Vagina (tissue), 2 donors: Measurements from ENCODE around the gene GADL1.

Experiments used
- CTCF ChIP-seq, 3 experiments: fragments of 450-650 bp in 2 of 3; fragments of 200-600 bp in 1 of 3; sonication (generic) in 1 of 3; IDR thresholded peaks; one replicate each; pipeline ENCODE4 v1.5.1; 2017 to 2019; ENCODE audit warnings: antibody characterized with exemption in 3 of 3, mild to moderate bottlenecking in 2 of 3, moderate library complexity in 2 of 3
- POLR2A ChIP-seq, 2 donors: fragments of 450-650 bp; IDR thresholded peaks; one replicate each; pipeline ENCODE4 v1.6.1; 2017; ENCODE audit warnings: antibody characterized with exemption in 2 of 2, mild to moderate bottlenecking in 2 of 2, moderate library complexity in 2 of 2
- POLR2AphosphoS5 ChIP-seq, 2 donors: sonication (generic); formaldehyde crosslinking; IDR thresholded peaks; one replicate each; pipeline ENCODE4 v1.9.0; 2017; ENCODE audit warnings: antibody characterized with exemption in 2 of 2, mild to moderate bottlenecking in 2 of 2, low read depth in 1 of 2; ENCODE audit not compliant: insufficient read depth in 1 of 2

GRCh38 chr3:30786365-30786764, 108.1 kb downstream of the GADL1 start:
- TF ChIP-seq CTCF (IDR thresholded peaks at IDR 0.05) (no peak), POLR2AphosphoS5 (IDR thresholded peaks at IDR 0.05; ENCODE audit: insufficient read depth in 1 of 2, low read depth in 1 of 2) (no peak), POLR2A (IDR thresholded peaks at IDR 0.05) (no peak)
